ENCODE measurements around the gene FN3KRP. TPM values are rescaled to one million over a fixed set of nuclear protein-coding genes. Genes with fewer than 3 reads are reported as not detected.

The FN3KRP gene
- total and polyA plus RNA-seq, 2 donors (not counting 3 experiments of a cell fraction or from before 2014, with no cell fraction given) = 22.2 to 35.2 TPM

DNA sequence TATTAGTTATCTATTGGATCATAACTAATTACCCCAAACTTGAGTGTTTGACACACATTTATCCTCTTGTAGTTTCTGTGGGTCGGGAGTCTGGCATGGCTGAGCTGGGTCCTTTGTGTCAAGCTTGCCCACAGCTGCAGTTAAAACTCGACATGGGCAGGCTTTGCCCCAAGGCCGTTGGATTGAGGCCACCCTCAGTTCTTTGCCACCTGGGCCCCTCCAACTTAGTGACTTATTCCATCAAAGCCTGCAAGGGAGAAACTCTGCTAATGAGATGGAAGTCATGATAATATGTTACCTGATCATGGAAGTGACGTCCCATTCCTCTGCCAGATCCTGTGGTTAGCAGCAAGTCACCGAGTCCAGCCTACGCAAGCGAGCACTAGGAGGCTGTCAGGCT lies 52.5 kb downstream of the FN3KRP start:
- no peaks in the 10 kb centered on the region for H3K9me3 ChIP-seq (replicated peaks; ENCODE audit: control insufficient read depth, insufficient read depth, low read length)
- H3K4me2 ChIP-seq (ENCODE audit: insufficient read depth, low read length) = no peak overlapping the region
- no peaks in the 10 kb centered on the region for H3K9me1 ChIP-seq (replicated peaks; ENCODE audit: control insufficient read depth, extremely low read depth, insufficient read depth, low read length)
- DNase-seq (ENCODE audit: low read depth, low spot score) (no peak), FAIRE-seq (no peak)
- H3K4me3 ChIP-seq (replicated peaks in 1 of 3; ENCODE audit: insufficient read depth in 1 of 3, low read depth in 1 of 3, low read length in 3 of 3) = no peak overlapping the region
- dilution Hi-C loops (cut with MboI; ENCODE audit: extremely low pct_ligation_motif_present, low sequenced_read_pairs) = no loop called here
- no peaks in the 10 kb centered on the region for H3K4me1 ChIP-seq (ENCODE audit: control insufficient read depth, extremely low read depth, insufficient read depth, low read length)
- no peak overlapping the region for H2AFZ ChIP-seq (ENCODE audit: low read depth, low read length)
- H3K27ac ChIP-seq (ENCODE audit: insufficient read depth, low read depth, low read length) = no peak overlapping the region
- no TSS peak for BruUV-seq (replicated peaks)
- CTCF ChIA-PET = interaction anchor here (0.6 to 1.0 kb wide), 2 partner anchors 12 to 364 kb away, joined by 3 to 4 read pairs; no protein-coding TSS in a partner anchor
- TF ChIP-seq, protein P1, sequence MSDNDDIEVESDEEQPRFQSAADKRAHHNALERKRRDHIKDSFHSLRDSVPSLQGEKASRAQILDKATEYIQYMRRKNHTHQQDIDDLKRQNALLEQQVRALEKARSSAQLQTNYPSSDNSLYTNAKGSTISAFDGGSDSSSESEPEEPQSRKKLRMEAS (IDR thresholded peaks at IDR 0.05; ENCODE audit: insufficient read depth, insufficient read length) = no peak
- no peak for TF ChIP-seq POLR2AphosphoS5 (IDR thresholded peaks at IDR 0.05; ENCODE audit: insufficient read depth, low read depth, low read length)
- TF ChIP-seq EZH2 (IDR thresholded peaks at IDR 0.05; ENCODE audit: borderline replicate concordance, low read depth, low read length, severe bottlenecking) = no peak
- no peak for TF ChIP-seq POLR2A (IDR thresholded peaks at IDR 0.05; ENCODE audit: low read depth, low read length)
- no peak for TF ChIP-seq FOS (IDR thresholded peaks at IDR 0.05; ENCODE audit: borderline replicate concordance, insufficient read depth, low read length)
- TF ChIP-seq GATA2 (IDR thresholded peaks at IDR 0.05; ENCODE audit: insufficient read depth, insufficient read length, low read depth, low read length) = no peak
- TF ChIP-seq, protein P2, sequence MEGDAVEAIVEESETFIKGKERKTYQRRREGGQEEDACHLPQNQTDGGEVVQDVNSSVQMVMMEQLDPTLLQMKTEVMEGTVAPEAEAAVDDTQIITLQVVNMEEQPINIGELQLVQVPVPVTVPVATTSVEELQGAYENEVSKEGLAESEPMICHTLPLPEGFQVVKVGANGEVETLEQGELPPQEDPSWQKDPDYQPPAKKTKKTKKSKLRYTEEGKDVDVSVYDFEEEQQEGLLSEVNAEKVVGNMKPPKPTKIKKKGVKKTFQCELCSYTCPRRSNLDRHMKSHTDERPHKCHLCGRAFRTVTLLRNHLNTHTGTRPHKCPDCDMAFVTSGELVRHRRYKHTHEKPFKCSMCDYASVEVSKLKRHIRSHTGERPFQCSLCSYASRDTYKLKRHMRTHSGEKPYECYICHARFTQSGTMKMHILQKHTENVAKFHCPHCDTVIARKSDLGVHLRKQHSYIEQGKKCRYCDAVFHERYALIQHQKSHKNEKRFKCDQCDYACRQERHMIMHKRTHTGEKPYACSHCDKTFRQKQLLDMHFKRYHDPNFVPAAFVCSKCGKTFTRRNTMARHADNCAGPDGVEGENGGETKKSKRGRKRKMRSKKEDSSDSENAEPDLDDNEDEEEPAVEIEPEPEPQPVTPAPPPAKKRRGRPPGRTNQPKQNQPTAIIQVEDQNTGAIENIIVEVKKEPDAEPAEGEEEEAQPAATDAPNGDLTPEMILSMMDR (IDR thresholded peaks at IDR 0.05; ENCODE audit: extremely low read depth in 1 of 2, insufficient read depth in 1 of 2, low read depth in 1 of 2, low read length in 2 of 2) = no peak
- TF ChIP-seq JUN (IDR thresholded peaks at IDR 0.05; ENCODE audit: borderline replicate concordance, insufficient read depth, insufficient read length, low read depth) = no peak
- no peak for TF ChIP-seq MYC (IDR thresholded peaks at IDR 0.05; ENCODE audit: low read depth, low read length)
- H4K20me1 ChIP-seq (replicated peaks; ENCODE audit: control insufficient read depth, extremely low read depth, insufficient read depth, low read length) = no peaks in the 10 kb centered on the region
- intact Hi-C loops (cut with micrococcal nuclease) = no loop called here
- no peaks in the 10 kb centered on the region for H3K79me2 ChIP-seq (ENCODE audit: control insufficient read depth, insufficient read depth, low read length)
- POLR2A ChIA-PET = no interaction called here
- H3K27me3 ChIP-seq (ENCODE audit: control insufficient read depth in 2 of 2, insufficient read depth in 2 of 2, low read length in 2 of 2) = no peaks in the 10 kb centered on the region
- no peak overlapping the region for H3K9ac ChIP-seq (replicated peaks; ENCODE audit: extremely low read depth, insufficient read depth, low read length)
- peaks cover 2 to 7% of the 10 kb centered on the region in 2 experiments for H3K36me3 ChIP-seq (ENCODE audit: control insufficient read depth in 2 of 2, extremely low read depth in 1 of 2, insufficient read depth in 2 of 2, low read length in 2 of 2)

All from endothelial cell of umbilical vein (primary cell).